ENCODE measurements around the gene SCO2. TPM values are rescaled to one million over a fixed set of nuclear protein-coding genes. Genes with fewer than 3 reads are reported as not detected.
A peak's percentile ranks its signal among the peaks of the same experiment; 100 is the strongest.

Gene SCO2
- total and polyA plus RNA-seq, 2 of the 13 experiments (the other 11 are each of a cell fraction or from before 2014, with no cell fraction given), result 0.32 to 3.7 TPM

- TF ChIP-seq ZBTB49 (CRISPR knock-in tag; IDR thresholded peaks at IDR 0.05; ENCODE audit: borderline replicate concordance), result no peak
- TF ChIP-seq ZNF678 (CRISPR knock-in tag; IDR thresholded peaks at IDR 0.05), result no peak
- TF ChIP-seq RORA (CRISPR knock-in tag; IDR thresholded peaks at IDR 0.05), result no peak
- peak; percentile 26; the same call in 1 of the 2 replicates for TF ChIP-seq ZNF556 (CRISPR knock-in tag; IDR thresholded peaks at IDR 0.05; ENCODE audit: borderline replicate concordance)
- TF ChIP-seq ZNF512B (CRISPR knock-in tag; IDR thresholded peaks at IDR 0.05; ENCODE audit: borderline replicate concordance), result no peak
- TF ChIP-seq ZNF546 (CRISPR knock-in tag; conservative IDR thresholded peaks at IDR 0.05), result peak; percentile 94; the same call in 1 of the 2 replicates
- TF ChIP-seq ZNF207 (IDR thresholded peaks at IDR 0.05; ENCODE audit: borderline replicate concordance), result no peak
- no peak for TF ChIP-seq JARID2 (CRISPR knock-in tag; IDR thresholded peaks at IDR 0.05; ENCODE audit: insufficient replicate concordance)
- TF ChIP-seq ELF1 (CRISPR knock-in tag; IDR thresholded peaks at IDR 0.05), result peak; percentile 58
- peak; percentile 78 for TF ChIP-seq GATAD1 (CRISPR knock-in tag; IDR thresholded peaks at IDR 0.05)
These were observed at the start of gene SCO2 (continued) for GRCh38 chr22:50525104-50525857.

Data from HepG2 (cell line).